Activated effector memory CD4-positive, alpha-beta T cell treated with Interleukin-2 at 50 U/mL for 16 hours (primary cell): ENCODE data around the gene GAS2L2.
A peak's percentile ranks its signal among the peaks of the same experiment; 100 is the strongest.

Experiments
- DNase-seq: peaks from one replicate; pipeline ENCODE4 v3.0.0-alpha.2; 2020

GAS2L2 gene

DNA sequence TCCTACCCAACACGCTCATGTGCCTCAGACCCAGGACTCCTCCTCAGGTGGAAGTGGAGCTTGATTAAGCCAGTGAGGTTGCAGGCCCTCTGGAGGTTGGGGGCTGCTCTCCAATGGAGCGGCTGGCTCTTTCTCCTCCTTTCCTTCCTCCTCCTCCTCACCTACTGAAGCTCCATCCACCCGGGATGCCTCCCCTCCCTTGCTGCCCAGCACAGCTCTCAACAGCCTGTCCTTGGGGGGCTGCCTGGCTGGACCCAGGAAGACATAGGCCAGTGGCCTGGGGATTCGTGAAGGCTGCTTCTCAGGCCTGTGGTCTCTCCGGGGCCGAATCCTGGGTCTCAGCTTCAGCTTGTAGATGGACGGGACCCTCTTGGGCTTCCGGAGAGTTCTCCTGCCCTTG is 8.2 kb downstream of the GAS2L2 start:
- DNase-seq = no peak

DNA sequence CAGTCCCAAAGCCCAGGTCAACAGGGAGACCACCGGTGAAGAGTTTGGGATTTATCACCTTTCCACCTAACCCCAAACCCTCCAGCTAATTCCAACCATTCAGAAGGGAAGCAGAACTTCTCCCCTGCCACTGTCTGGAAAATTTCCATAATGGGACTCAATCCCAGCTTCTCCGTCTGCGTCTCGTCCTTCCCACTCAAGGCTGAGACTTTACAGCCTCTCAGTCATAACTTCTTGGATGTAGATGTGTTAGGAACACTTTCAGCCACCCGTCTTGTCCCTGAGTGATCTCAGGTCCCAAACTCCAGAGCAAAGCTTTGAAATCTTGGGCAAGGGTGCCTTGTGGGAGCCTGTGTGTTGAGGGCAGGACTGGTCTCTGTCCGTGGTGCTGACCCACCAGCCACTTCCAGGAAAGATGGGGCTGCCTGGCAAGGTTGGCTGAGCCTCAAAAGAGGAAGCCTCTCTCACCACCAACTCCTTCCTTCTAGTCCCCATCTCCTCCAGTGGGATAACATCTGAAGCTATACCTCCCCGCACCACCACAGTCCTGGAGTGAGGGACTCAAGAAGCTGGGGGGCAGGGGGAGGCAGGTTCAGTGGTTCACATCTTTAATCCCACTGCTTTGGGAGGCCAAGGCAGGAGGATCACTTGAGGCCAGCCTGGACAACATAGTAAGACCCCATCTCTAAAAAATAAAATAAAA is 9.3 kb downstream of the GAS2L2 start:
- no peak for DNase-seq

DNA sequence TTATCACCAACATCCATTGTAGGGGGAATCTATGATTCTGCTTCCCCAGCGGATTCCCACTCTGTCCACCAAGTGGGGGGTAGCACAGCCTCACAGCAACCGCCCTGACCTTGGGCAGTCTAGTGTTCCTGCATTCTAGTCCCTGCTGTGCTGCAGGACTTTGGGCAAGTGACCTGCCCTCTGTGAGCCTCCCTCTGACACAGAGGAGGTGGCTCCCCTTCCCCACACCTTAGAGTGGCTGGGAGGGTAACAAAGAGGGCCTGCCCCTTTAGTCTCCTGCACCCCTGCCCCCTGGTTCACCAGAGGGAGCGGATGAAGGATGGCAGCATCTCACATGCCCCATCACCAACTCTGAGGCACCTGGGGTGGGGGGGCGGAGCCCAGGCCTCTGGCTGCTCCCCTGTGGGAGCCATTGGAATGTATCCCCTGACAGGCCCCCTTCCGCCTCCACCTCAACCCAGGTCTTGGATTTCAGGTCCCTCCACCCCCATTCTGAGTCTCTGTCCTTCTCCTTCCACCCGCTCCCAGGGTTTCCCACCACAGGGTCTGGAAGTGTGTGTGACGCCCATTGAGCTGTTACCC is 10.1 kb downstream of the GAS2L2 start:
- DNase-seq = no peak

DNA sequence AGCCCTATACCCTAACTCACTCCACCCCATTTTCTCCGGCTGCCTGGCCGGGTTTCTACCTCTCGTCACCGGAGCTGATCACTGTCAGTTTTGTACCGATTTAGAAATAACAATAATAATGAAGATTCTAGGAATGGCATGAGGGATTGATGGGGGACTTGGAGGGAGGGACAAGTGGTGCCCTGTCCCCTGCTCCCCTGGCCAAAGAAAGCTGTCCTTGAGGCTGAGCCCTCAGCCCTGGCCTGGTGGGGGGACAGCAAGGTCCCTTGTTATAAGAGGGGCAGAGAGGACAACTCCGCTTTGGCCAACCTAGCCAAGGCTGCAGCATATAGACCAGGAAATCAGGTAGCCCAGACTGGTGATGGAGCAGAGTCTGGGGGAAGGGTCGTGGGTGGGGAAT is 10.5 kb downstream of the GAS2L2 start:
- no peak for DNase-seq

DNA sequence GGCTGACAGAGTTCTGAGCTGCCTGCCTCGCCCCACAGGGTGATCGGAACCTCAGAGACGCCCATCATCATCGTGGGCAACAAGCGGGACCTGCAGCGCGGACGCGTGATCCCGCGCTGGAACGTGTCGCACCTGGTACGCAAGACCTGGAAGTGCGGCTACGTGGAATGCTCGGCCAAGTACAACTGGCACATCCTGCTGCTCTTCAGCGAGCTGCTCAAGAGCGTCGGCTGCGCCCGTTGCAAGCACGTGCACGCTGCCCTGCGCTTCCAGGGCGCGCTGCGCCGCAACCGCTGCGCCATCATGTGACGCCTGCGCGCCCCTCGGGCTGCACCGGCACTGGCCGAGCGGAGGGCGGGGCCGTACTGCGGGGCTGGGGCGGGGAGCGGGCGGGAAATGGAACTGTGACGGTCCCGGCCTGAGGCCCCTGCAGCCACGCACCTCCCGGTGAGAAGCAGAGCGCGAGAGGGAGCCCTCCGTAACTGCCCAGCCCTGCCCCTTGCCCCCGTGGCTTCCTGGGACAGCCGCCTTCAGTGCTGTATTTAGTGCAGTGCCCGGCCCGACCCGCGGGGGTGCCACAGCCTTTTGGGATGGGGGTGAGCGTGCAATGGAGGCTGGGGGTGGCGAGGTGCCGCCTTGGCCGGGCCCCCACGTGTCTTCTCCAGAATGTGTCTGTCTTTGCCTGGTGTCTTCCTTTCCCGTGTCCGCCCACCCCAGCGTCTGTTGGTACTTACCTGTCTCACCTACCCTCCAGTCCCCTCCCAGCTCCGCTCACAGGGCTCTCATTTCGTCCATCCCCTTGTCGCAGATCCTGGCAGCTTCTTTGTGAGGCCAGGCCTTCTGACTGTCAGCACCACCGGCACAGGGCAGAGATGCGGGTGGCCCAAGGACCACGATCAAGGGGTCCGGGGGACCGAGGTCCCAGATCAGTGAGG is 11.8 kb downstream of the GAS2L2 start:
- no peak for DNase-seq

DNA sequence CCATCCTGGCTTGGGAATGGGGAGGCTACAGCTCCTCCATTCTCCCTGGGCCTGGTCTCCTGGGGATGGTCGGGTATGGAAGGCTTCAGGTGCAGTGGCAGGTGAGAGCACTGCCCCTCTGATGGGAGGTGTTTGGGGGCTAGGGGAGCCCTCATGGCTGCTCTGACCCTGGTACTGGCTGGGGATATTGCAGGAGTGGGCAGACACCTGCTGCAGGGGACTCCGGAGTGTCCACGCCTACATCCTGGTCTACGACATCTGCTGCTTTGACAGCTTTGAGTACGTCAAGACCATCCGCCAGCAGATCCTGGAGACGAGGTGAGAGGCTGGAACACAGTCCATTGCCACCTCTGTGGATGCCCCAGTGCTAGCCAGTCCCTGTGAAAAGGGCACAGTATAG is 12.8 kb downstream of the GAS2L2 start:
- no peak for DNase-seq

DNA sequence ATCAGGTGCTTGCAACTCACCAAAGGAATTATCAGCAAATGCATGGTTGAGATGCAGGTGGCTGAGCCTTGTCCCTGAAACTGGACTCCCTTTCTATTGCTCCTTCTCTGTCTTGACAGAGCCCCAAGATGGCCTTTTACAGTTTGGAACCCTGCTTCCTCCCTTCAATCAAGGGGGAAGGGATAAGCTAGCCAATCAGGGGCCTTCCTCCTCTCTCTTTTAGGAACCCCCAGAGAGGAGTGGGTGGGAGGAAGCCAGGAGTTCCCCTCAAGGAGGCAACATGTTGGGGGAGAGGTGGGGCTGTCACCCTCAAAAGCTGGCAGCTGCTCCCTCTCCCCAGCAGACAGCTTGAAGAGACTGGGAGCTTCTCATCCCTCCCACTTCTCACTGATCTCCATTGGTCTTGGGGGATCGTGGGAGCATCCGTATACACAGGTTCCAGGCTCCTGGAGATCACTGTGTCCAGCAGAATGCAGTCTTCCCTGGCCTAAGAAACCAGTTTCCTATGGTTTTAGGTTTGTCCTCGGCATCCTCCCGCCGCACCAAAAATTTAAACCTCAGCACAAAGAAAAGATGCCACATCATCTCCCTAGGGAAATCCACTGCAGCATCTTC is 14.4 kb downstream of the GAS2L2 start:
- no peak for DNase-seq

DNA sequence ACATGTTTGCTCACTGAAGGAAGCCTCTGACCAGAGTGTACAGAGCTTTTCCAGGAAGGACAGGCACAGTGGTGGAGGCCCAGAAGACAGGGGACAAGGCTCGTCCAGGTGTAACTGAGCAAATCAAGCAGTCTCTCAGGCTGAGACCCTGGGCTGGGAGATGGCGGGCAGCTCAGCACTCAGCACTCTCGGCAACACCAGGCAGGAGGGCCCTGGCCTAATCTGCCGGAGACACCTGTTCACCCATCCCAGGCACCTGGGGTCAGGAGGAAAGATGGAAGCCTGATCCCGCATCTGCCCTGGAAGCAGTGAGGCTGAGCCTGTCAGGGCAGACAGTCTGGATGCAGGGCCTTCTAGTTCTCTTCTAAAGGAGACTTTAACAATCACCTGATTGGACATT is 16.8 kb downstream of the GAS2L2 start:
- DNase-seq = no peak

DNA sequence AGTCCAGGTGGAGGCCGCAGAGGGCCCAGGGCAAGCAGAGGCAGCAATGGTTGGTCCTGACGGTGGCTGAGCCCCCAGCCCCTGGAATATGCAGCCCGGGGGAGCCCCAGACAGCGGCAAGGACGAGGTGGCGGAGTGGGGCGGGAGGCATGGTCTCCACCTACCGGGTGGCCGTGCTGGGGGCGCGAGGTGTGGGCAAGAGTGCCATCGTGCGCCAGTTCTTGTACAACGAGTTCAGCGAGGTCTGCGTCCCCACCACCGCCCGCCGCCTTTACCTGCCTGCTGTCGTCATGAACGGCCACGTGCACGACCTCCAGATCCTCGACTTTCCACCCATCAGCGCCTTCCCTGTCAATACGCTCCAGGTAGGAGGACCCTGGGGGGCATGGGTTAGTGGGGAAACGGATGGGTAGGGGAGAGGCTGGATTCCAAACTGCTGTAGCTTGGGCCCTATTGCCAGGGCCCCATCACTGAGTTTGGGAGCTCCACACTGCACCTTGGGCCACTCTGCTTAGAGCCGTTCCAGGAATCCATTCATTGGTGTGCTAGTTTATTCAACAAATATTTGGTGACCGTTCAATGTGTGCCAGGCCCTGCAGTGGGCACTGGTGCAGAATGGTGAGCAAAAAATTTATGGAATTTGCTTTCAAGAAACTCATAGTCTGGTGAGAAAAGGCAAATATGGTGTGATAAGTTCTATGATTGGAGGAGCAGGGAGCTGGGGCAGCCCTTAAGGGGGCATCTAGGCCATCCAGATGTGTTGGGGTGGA is 17.8 kb downstream of the GAS2L2 start:
- no peak for DNase-seq

DNA sequence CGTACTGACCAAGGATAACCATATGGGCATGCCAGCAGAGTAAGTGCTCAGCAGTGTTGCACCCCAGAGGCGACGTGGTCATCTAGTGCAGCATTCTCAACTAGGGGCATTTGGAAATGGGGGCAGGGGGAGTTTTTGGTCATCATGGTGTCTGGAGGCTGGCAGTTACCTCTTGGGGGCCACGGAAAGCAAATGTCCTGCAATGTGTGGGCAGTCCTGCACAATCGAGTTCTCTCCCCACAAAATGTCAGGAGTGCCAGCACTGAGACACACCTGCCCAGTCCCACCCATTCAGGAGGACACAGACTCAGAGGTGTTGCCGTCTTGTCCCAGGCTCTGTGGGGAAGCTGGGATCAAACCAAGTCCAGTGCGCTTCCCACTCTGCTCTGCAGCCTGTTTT is 18.6 kb downstream of the GAS2L2 start:
- no peak for DNase-seq

DNA sequence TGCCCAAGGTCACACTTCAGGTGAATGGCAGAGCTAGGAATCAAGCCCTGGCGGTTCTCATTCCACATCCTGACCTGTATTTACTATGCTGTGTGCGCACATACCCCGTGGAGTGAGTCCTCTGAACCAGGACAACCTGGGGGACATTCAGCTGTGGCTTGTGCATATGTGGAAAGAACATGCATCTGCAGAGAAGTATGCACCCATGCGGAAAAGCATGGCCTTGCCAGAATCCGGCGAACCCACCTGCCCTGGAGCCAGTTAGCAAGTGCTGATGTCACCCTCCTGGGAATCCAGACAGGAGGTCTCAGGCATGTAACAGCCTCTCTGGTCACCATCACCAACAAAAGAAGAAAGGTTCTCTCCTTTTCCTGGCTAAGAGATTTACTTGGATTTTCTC is 19.7 kb downstream of the GAS2L2 start:
- DNase-seq = no peak

DNA sequence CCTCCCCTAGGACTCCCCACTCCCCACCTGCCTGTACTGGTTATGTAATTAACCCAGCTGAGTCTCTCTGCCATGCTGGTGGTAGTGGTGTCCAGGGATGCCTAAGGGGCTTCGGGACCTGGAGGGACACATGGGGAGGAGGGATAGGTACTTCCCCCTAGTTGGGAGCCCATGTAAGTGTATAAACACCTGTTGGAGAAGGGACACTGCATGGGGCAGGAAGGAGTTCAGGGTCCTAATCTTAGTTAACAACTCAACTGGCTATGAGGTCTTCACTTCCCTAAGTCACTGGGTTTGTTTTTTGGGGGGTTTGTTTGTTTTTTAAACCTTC is 20.3 kb downstream of the GAS2L2 start:
- DNase-seq = no peak

DNA sequence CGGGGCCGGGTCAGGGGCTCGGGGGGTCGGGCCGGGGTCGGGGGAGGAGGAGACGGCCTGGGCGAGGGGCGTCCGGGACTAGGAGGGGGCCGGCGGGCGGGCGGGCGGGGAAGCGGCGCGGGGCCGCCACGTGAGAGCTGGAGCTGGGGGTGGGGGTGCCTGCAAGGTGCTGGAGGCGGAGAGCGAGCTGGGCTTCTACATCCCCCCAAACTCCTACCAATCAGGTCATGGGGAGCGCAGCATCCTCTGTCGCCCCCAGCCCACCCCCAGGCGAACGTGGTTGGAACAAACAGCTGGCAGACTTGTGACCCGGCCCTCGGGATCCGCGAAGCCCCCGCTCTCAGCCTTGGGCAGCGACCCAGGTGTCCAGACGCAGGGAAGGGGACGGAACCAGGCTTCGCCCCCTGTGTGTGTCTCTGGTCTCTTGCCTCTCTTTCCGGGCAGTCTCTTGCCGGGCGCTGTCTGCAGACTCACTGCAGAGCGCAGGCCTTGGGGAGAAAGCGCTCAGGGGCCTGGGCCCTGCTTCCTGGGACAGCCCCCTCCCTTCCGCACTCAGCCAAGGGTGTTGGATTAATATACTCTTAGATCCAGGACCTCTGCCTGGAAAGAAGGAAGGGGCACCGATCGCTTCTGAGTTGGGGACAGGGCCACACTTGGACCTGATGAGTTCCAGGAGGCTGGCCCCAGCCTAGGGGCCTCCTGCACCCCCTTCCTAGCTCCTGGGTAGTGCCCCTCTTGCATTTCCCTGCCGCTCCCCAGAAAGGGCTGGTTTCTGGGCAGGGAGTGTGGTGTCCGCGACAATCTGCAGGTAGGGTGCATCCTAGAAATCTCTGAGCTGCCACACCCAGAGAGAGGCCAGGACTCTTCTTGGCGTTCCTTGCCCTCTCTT is 20.9 kb downstream of the GAS2L2 start:
- DNase-seq = no peak

DNA sequence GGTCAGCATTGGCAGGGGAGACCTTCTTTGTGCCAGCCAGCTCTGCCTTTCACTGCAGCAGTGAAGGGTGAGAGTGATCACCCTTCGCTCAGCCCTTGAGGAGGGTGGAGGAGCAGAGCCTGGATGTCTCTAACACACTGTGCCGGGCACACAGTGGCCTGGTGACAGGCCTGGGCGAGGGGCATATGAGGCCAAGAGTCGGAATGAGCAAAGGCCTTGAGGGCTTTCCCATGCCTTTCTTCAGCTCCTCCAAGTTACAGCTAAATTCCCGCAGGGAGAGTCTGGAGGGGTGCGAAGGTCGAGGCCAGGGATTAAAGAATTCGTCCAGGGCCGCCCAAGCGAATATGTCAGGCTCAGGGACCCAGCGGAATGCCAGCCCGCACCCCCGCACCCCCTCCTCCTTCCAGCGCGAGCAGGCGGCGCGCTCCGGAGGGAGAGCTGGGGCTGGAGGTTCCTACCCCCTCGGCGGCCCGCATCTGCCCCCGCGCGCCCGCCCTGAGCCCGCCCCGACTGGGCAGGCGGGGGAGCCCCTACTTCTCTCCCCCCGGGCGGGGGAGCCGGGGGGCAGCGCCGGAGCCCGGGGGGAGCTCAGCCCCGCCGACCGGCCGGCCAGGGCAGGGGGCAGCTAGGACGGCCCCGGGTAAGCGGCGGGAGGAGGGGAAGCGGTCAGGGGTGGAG is 21.7 kb downstream of the GAS2L2 start, which contains the start of gene RASL10B:
Gene RASL10B (plus strand): TSS at position 401 of the 678 bp plus-strand sequence. CDS start 3,546 bp downstream, outside the sequence.
- peak; percentile 15 for DNase-seq

DNA sequence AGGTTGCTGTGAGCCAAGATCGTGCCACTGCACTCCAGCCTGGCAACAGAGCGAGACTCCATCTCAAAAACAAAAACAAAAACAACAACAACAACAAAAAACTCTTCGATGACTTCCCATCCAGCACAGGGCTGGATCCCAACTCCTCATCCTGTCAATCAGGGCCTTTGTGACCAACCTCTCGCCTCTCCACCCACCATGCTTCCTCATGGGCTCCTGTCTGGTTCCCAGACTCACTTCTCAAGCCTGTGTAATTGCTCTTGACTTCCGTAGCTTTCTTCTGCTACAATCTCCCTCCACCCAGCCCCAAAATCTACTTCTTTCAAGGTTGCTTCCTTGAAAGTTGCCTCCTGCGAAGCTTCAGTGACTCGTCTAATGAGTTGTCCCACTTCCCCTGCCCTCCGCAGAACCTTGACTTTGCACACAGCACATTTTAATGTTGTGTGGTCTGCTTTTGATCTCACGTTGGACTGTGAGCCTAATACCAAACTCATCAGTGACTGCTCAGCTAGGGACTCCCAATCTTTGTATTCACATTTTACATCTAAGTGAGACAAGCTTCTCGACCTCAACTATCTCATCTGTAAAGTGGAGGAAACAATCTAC is 22.5 kb downstream of the GAS2L2 start:
- no peak for DNase-seq

DNA sequence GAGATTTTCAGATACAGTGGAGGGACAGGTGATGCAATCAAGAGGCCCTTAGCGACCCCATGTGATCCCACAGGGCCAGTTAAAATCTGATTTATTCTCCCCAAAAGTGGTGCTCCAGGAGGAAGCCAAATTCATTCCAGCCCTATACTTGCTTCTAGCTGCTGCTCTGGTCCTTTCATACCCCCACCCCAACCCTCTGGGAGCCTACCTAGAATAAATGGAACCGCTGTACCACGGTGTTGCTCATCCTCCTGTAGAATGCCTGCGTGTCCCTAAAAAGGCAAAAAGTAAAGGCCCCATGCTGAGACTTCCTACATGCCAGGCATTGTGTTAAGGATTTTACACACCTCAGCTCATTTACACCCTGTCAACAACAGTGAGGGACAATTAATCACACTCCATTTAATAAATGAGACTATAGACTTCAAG is 23.6 kb downstream of the GAS2L2 start:
- no peak for DNase-seq

DNA sequence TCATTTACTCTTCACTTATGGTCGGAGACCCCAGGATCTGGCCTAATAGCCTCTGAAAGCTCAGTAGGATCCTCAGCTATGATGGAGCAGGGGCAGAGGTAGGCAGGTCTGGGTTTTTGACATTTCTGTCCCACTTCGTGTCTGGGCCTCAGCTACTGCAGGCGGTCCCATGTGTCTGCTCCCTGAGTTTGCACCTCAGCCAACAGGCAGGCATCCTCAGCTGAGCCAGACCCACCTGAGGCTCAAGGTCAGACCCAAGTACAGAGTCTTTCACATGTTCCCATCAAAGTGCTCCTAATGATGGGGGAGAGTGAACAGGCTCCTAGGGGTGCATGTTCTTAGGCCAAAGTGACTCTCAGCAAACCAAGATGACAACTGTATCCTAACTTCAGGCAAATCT is 24.5 kb downstream of the GAS2L2 start:
- no peak for DNase-seq

DNA sequence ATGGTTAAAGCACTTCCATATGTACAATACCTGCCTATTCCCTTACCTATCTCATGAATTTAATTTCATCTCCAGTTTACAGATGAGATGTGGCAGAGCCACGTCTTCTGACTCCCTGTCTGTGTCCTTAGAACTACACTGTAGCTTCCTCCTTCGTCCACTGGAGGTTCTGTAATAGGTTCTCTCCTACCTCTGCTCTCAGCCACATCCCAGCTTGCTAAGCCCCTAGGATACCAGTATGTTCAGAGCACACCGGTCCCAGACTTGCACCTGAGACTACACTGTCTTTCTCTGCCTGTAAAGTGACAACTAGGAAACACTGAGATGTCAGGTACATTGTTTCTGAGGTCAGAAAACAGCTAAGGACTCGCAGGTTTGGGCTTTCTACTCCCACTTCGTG is 25.4 kb downstream of the GAS2L2 start:
- no peak for DNase-seq

DNA sequence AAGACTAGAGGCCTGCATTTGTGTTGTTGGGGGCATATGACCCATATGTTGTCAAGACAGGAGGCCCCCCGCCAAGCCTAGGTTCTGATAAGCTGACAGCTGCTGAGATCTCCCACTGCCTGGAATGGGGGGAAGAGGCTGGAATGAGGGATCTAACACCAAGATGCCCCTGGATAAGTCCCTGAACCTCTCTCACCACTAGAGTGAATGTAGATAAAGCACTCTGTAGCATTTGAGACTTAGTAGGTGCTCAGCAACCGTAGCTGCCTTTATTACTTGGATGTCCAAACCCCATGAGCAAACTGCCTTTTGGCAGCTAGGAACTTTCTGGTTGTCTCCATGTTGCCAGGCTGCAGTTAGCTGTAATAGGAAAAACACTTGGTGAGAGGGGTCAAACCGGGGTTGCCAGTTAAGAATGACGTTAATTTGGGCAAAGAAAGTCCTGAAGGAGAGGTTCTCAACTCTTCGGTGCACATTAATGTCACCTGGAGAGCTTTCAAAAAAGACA is 26.0 kb downstream of the GAS2L2 start:
- no peak for DNase-seq
